OCI-LY7 (cell line): Measurements from ENCODE around the gene NVL. TPM values are rescaled to one million over a fixed set of nuclear protein-coding genes. Genes with fewer than 3 reads are reported as not detected.
"Not testable (repeated sequence)": the region's sequence is repeated elsewhere in the genome, so short reads cannot be mapped to it uniquely, and the experiment has no call there.

ENCODE experiments used
- BruUV-seq: library from RNA; stranded (reverse); fragments of 400-500 nt; replicated peaks from 2 replicates; lab custom pipeline; 2021; lab: Mats Ljungman, UMichigan
- CTCF ChIA-PET: fragments of 300-600 bp; sonication (Branson Sonifier 250); formaldehyde crosslinking; loops from one replicate; lab custom pipeline; 2022; ENCODE audit warnings: antibody characterized with exemption; ENCODE audit not compliant: unreplicated experiment; lab: Charles Lee
- POLR2A ChIA-PET: fragments of 300-600 bp; sonication (Branson Sonifier 250); formaldehyde crosslinking; loops from one replicate; lab custom pipeline; 2022; ENCODE audit warnings: antibody characterized with exemption; lab: Charles Lee
- DNase-seq: peaks from one replicate; pipeline ENCODE4 v3.0.0-alpha.2; 2015; ENCODE audit warnings: low spot score
- H2AFZ ChIP-seq: fragments of 200-600 bp; sonication (generic), shearing (Covaris generic); 2 replicates; pipeline ENCODE4 v1.6.1; 2014; ENCODE audit warnings: mild to moderate bottlenecking, antibody characterized with exemption, low read length, moderate library complexity
- H3K27ac ChIP-seq: fragments of 200-600 bp; sonication (generic); 2 replicates; pipeline ENCODE4 v1.5.1; 2014; ENCODE audit warnings: mixed run types, low read depth, mild to moderate bottlenecking, moderate library complexity, low read length, inconsistent platforms; ENCODE audit not compliant: poor library complexity, severe bottlenecking
- H3K36me3 ChIP-seq: fragments of 200-600 bp; sonication (generic); 2 replicates; pipeline ENCODE4 v1.6.1; 2014; ENCODE audit warnings: mild to moderate bottlenecking, antibody characterized with exemption, low read length, moderate library complexity, mixed read lengths; ENCODE audit not compliant: insufficient read depth
- H3K4me1 ChIP-seq: fragments of 200-600 bp; sonication (generic); 2 replicates; pipeline ENCODE4 v1.5.1; 2014; ENCODE audit warnings: mild to moderate bottlenecking, low read length; ENCODE audit not compliant: insufficient read depth, poor library complexity, severe bottlenecking
- H3K4me2 ChIP-seq: fragments of 200-600 bp; sonication (generic); 2 replicates; pipeline ENCODE4 v1.6.1; 2014; ENCODE audit warnings: mild to moderate bottlenecking, low read length
- H3K4me3 ChIP-seq: fragments of 200-600 bp; sonication (generic); 2 replicates; pipeline ENCODE4 v1.5.1; 2014; ENCODE audit warnings: mild to moderate bottlenecking, low read depth, low read length; ENCODE audit not compliant: poor library complexity, severe bottlenecking
- H3K79me2 ChIP-seq: fragments of 200-600 bp; sonication (generic); 2 replicates; pipeline ENCODE4 v1.6.1; 2016; ENCODE audit warnings: low read depth, mild to moderate bottlenecking, low read length, moderate library complexity, mixed read lengths; ENCODE audit not compliant: insufficient read depth
- H3K9me2 ChIP-seq: fragments of 200-600 bp; sonication (generic); 2 replicates; pipeline ENCODE4 v1.6.1; 2016; ENCODE audit warnings: mild to moderate bottlenecking, low read length, mixed read lengths; ENCODE audit not compliant: insufficient read depth
- H3K9me3 ChIP-seq: fragments of 200-600 bp; sonication (generic); 2 replicates; pipeline ENCODE4 v1.6.1; 2014; ENCODE audit warnings: mild to moderate bottlenecking, mixed run types, low read length, mixed read lengths
- H4K20me1 ChIP-seq: fragments of 200-600 bp; sonication (generic); 2 replicates; pipeline ENCODE4 v1.6.1; 2014; ENCODE audit warnings: mild to moderate bottlenecking, antibody characterized with exemption, low read length, moderate library complexity, mixed read lengths; ENCODE audit not compliant: insufficient read depth
- CTCF ChIP-seq: fragments of 200-600 bp; sonication (generic); conservative IDR thresholded peaks from 2 replicates; pipeline ENCODE4 v1.5.1; 2014; ENCODE audit warnings: mild to moderate bottlenecking, antibody characterized with exemption, low read length, moderate library complexity, mixed read lengths
- EZH2phosphoT487 ChIP-seq: fragments of 200-600 bp; sonication (generic); IDR thresholded peaks from 2 replicates; pipeline ENCODE4 v1.6.1; 2018; ENCODE audit warnings: low read depth, borderline replicate concordance, mild to moderate bottlenecking, mixed run types, antibody characterized with exemption, low read length, moderate library complexity, mixed read lengths
- intact Hi-C: fragments of 100-400 bp; cut with micrococcal nuclease; formaldehyde crosslinking; loops from one replicate; pipeline ENCODE4 v1.10.0; 2022; ENCODE audit not compliant: unreplicated experiment
- total RNA-seq, 2 experiments: library from RNA; depleted of rRNA in 1 of 2; stranded (reverse); fragments of >200 nt in 1 of 2; shearing (Covaris generic) in 1 of 2; gene quantifications; 2 replicates each; pipeline ENCODE4 v1.2.3, GENCODE V29; 2014 to 2022

NVL gene
- total RNA-seq, 2 experiments from 2014 or later = 31.6 to 43.0 TPM

DNA sequence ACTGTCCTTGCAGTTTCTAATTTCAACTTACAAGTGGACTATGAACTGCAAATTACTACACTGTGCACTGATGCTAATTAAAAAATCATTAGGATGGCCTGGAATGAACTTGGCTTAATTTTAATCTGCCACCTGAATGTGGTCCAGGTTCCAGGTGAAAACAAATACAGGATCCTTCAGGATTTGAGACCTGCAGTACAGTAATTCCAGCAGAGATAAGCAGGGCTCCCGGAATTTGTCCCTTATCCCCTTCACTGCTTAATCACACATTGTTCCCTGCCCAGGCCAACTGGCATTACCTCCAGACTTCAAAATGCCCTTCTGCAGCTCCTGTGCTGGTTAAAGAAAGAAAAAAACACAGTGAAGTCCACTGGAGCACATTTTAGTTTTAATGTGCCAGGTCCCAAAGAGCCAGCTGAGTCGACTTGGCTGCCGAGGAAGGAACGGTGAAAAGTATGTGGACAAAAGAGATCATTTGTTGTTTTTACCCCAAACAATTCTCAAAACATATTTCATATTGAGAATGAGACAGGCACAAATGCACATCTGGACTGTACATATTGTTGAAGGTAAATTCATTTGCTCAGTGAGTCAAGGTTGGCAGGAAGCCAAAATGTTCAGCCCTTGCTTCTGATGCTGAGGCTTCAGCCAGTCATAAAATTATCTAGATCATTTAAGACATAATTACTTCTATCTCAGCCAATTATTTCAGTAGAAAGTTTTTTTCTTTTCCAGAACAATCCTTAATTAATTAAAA lies 118.6 kb downstream of the NVL start:
- Histone ChIP-seq H2AFZ (no peak overlapping the region), H3K9me3 (no peaks in the 10 kb centered on the region), H3K4me2 (no peak overlapping the region), H3K36me3 (no peaks in the 10 kb centered on the region), H3K9me2 (no peaks in the 10 kb centered on the region), H3K4me1 (peaks cover 7% of the 10 kb centered on the region), H4K20me1 (no peaks in the 10 kb centered on the region), H3K27ac (no peak overlapping the region), H3K4me3 (no peak overlapping the region), H3K79me2 (no peaks in the 10 kb centered on the region)
- TF ChIP-seq EZH2phosphoT487 = no peak
- no peak for TF ChIP-seq CTCF
- peak; percentile 52 for DNase-seq
- CTCF ChIA-PET = no interaction called here
- POLR2A ChIA-PET = no interaction called here
- BruUV-seq = no TSS peak
- intact Hi-C loops = no loop called here

GRCh38 chr1:224205931-224206538 lies 123.9 kb downstream of the NVL start:
- intact Hi-C loops, CTCF ChIA-PET, H3K79me2 ChIP-seq, H3K36me3 ChIP-seq, H3K9me2 ChIP-seq, DNase-seq, H2AFZ ChIP-seq, H4K20me1 ChIP-seq, H3K27ac ChIP-seq, H3K9me3 ChIP-seq, H3K4me3 ChIP-seq, H3K4me2 ChIP-seq, BruUV-seq: not testable (repeated sequence)
- POLR2A ChIA-PET = interaction anchor here (0.6 to 1.2 kb wide), 4 partner anchors 14 to 38 kb away, joined by 3 to 4 read pairs (median 3); no protein-coding TSS in a partner anchor
- peaks cover 36% of the 10 kb centered on the region for H3K4me1 ChIP-seq

DNA sequence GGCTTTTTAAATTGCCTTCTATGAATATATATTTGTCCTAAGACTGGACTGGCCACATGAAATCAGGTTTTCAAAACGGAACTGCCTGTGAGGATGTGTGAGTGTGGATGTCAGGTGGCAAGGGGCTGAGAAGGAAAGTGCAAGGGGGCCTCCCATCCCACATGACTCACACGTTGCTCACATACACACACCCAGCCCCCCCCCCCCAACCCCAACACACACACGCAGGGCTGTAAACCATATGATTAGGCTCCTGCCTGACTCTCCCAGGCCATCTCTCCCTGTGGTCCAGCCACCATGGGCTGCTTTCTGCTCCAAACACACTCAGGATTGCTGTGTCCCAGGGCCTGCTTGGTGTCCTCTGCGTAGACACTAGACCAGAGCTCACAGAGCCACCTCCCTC lies 124.5 kb downstream of the NVL start:
- POLR2A ChIA-PET = interaction anchor here (0.6 to 1.7 kb wide), 4 partner anchors 19 to 39 kb away, joined by 3 to 4 read pairs (median 3); partner anchors contain the start of gene DEGS1
- CTCF ChIA-PET = no interaction called here
- H3K4me1 ChIP-seq = peaks cover 36% of the 10 kb centered on the region
- no TSS peak for BruUV-seq
- H3K4me2 ChIP-seq = no peak overlapping the region
- TF ChIP-seq CTCF (no peak), EZH2phosphoT487 (no peak)
- intact Hi-C loops = no loop called here
- H3K9me3 ChIP-seq = no peaks in the 10 kb centered on the region
- no peaks in the 10 kb centered on the region for H3K9me2 ChIP-seq
- H3K27ac ChIP-seq = no peak overlapping the region
- H4K20me1 ChIP-seq = no peaks in the 10 kb centered on the region
- H2AFZ ChIP-seq = peak overlapping the region; percentile 76; the same call in 1 of the 2 replicates
- H3K4me3 ChIP-seq = no peak overlapping the region
- no peaks in the 10 kb centered on the region for H3K36me3 ChIP-seq
- no peak for DNase-seq
- no peaks in the 10 kb centered on the region for H3K79me2 ChIP-seq
